Smooth muscle cell (in vitro differentiated cells): ENCODE data around the gene SH3RF3. TPM values are rescaled to one million over a fixed set of nuclear protein-coding genes. Genes with fewer than 3 reads are reported as not detected.

Experiments
- DNase-seq: peaks from one replicate; lab custom pipeline; 2025; ENCODE audit not compliant: unreplicated experiment; lab: John Stamatoyannopoulos, UW
- H2AFZ ChIP-seq: fragments of 200-600 bp; sonication (generic); 2 replicates; pipeline ENCODE4 v1.6.0; 2016; ENCODE audit warnings: antibody characterized with exemption, low read depth, mild to moderate bottlenecking
- H3F3A ChIP-seq: fragments of 200-600 bp; sonication (generic); 2 replicates; pipeline ENCODE4 v1.6.0; 2017; ENCODE audit warnings: antibody characterized with exemption, low read depth
- H3K27ac ChIP-seq: fragments of 200-600 bp; sonication (generic); 2 replicates; pipeline ENCODE4 v1.5.1; 2016; ENCODE audit warnings: low read depth, mild to moderate bottlenecking
- H3K27me3 ChIP-seq: fragments of 200-600 bp; sonication (generic); 2 replicates; pipeline ENCODE4 v1.6.1; 2016; ENCODE audit warnings: low read depth, mild to moderate bottlenecking
- H3K36me3 ChIP-seq: fragments of 200-600 bp; sonication (generic); 2 replicates; pipeline ENCODE4 v1.5.1; 2016; ENCODE audit warnings: low read depth
- H3K4me1 ChIP-seq: fragments of 200-600 bp; sonication (generic); 2 replicates; pipeline ENCODE4 v1.5.1; 2016; ENCODE audit warnings: low read depth
- H3K4me2 ChIP-seq: fragments of 200-600 bp; sonication (generic); 2 replicates; pipeline ENCODE4 v1.6.0; 2016; ENCODE audit warnings: mild to moderate bottlenecking
- H3K4me3 ChIP-seq: fragments of 200-600 bp; sonication (generic); 2 replicates; pipeline ENCODE4 v1.5.1; 2016; ENCODE audit warnings: mild to moderate bottlenecking
- H3K79me2 ChIP-seq: fragments of 200-600 bp; sonication (generic); 2 replicates; pipeline ENCODE4 v1.6.0; 2016; ENCODE audit warnings: low read depth, mild to moderate bottlenecking
- H3K9ac ChIP-seq: fragments of 200-600 bp; sonication (generic); 2 replicates; pipeline ENCODE4 v1.6.0; 2016; ENCODE audit warnings: low read depth
- H3K9me3 ChIP-seq: fragments of 200-600 bp; sonication (generic); replicated peaks from 2 replicates; pipeline ENCODE4 v1.5.1; 2016; ENCODE audit warnings: low read depth
- H4K20me1 ChIP-seq: fragments of 200-600 bp; sonication (generic); 2 replicates; pipeline ENCODE4 v1.6.0; 2016; ENCODE audit warnings: low read depth
- WGBS: methylation state at CpG from one replicate; pipeline ENCODE4 v1.1.7; 2016; ENCODE audit warnings: low lambda C conversion rate; 5-methylcytosine and 5-hydroxymethylcytosine counted together
- polyA plus RNA-seq: library from polyadenylated mRNA; unstranded; fragments of >200 nt; fragmentation: Nextera tagmentation; extraction: Ambion mirVana; gene quantifications from 2 replicates; pipeline ENCODE4 v1.2.1, GENCODE V29; 2016
- total RNA-seq: library from RNA; depleted of rRNA; stranded (reverse); fragments of >200 nt; gene quantifications from 2 replicates; pipeline ENCODE4 v1.2.3, GENCODE V29; 2014
- TF ChIP-seq, protein P1 (sequence below): fragments of 200-600 bp; sonication (generic); IDR thresholded peaks from 2 replicates; pipeline ENCODE4 v1.5.1; 2017; ENCODE audit warnings: borderline replicate concordance, mild to moderate bottlenecking, antibody characterized with exemption; ENCODE audit not compliant: insufficient read depth, poor library complexity, severe bottlenecking

SH3RF3 gene
- total and polyA plus RNA-seq, 2 experiments from 2014 or later, result 6.6 to 11.8 TPM

DNA sequence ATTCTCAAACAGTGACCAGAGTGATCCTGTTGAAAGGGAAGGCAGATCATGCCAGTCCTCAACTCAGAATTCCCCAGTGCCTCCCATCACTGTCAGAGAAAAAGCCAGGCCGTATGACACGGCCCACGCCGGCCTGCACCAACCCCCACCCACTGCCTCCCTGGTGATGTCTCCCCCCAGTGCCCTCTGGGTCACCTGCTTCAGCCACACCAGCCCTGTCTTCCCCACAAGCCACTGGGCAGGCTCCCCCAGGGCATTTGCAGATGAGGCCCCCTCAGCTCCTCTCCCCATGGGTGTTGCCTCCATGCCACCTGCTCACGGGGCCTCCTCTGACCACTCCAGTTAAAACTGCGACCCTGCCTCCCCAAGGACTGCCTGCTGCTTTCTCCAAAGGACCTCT lies 169.8 kb downstream of the SH3RF3 start:
- no peak for DNase-seq
- H3K9ac ChIP-seq, result no peak overlapping the region
- H3K27ac ChIP-seq, result no peak overlapping the region
- WGBS, result 93% methylated on average over 3 of the region's 6 CpGs
- H3F3A ChIP-seq, result no peaks in the 10 kb centered on the region
- no peak overlapping the region for H2AFZ ChIP-seq
- H3K79me2 ChIP-seq, result peaks cover 14% of the 10 kb centered on the region
- no peaks in the 10 kb centered on the region for H3K4me1 ChIP-seq
- no peak overlapping the region for H3K4me2 ChIP-seq
- TF ChIP-seq, protein P1, sequence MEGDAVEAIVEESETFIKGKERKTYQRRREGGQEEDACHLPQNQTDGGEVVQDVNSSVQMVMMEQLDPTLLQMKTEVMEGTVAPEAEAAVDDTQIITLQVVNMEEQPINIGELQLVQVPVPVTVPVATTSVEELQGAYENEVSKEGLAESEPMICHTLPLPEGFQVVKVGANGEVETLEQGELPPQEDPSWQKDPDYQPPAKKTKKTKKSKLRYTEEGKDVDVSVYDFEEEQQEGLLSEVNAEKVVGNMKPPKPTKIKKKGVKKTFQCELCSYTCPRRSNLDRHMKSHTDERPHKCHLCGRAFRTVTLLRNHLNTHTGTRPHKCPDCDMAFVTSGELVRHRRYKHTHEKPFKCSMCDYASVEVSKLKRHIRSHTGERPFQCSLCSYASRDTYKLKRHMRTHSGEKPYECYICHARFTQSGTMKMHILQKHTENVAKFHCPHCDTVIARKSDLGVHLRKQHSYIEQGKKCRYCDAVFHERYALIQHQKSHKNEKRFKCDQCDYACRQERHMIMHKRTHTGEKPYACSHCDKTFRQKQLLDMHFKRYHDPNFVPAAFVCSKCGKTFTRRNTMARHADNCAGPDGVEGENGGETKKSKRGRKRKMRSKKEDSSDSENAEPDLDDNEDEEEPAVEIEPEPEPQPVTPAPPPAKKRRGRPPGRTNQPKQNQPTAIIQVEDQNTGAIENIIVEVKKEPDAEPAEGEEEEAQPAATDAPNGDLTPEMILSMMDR, result no peak
- H4K20me1 ChIP-seq, result peaks cover 61% of the 10 kb centered on the region
- no peak overlapping the region for H3K4me3 ChIP-seq
- no peaks in the 10 kb centered on the region for H3K27me3 ChIP-seq
- H3K36me3 ChIP-seq, result no peaks in the 10 kb centered on the region
- no peaks in the 10 kb centered on the region for H3K9me3 ChIP-seq

GRCh38 chr2:109299536-109299935 lies 170.5 kb downstream of the SH3RF3 start:
- 53% methylated on average over 5 of the region's 5 CpGs for WGBS
- H4K20me1 ChIP-seq, result peaks cover 68% of the 10 kb centered on the region

GRCh38 chr2:109300582-109300981 lies 171.6 kb downstream of the SH3RF3 start:
- Histone ChIP-seq H3K27ac (no peak overlapping the region), H3K36me3 (no peaks in the 10 kb centered on the region), H3F3A (no peaks in the 10 kb centered on the region), H3K4me3 (no peak overlapping the region), H3K4me1 (no peaks in the 10 kb centered on the region), H3K79me2 (peaks cover 21% of the 10 kb centered on the region), H4K20me1 (peaks cover 78% of the 10 kb centered on the region), H3K9me3 (no peaks in the 10 kb centered on the region), H3K27me3 (no peaks in the 10 kb centered on the region), H2AFZ (no peak overlapping the region), H3K9ac (no peak overlapping the region), H3K4me2 (no peak overlapping the region)
- WGBS, result 82% methylated on average over 3 of the region's 3 CpGs
- TF ChIP-seq, protein P1, result no peak
- DNase-seq, result no peak

More at GRCh38 chr2:109299536-109299935, 170.5 kb downstream of the SH3RF3 start:
- Histone ChIP-seq H3F3A (no peaks in the 10 kb centered on the region), H3K9me3 (no peaks in the 10 kb centered on the region), H3K79me2 (peaks cover 17% of the 10 kb centered on the region), H3K27ac (no peak overlapping the region), H3K4me1 (no peaks in the 10 kb centered on the region), H3K36me3 (no peaks in the 10 kb centered on the region), H3K4me3 (no peak overlapping the region), H3K27me3 (no peaks in the 10 kb centered on the region), H3K9ac (no peak overlapping the region), H2AFZ (no peak overlapping the region), H3K4me2 (no peak overlapping the region)
- DNase-seq, result no peak
- TF ChIP-seq, protein P1, result no peak

DNA sequence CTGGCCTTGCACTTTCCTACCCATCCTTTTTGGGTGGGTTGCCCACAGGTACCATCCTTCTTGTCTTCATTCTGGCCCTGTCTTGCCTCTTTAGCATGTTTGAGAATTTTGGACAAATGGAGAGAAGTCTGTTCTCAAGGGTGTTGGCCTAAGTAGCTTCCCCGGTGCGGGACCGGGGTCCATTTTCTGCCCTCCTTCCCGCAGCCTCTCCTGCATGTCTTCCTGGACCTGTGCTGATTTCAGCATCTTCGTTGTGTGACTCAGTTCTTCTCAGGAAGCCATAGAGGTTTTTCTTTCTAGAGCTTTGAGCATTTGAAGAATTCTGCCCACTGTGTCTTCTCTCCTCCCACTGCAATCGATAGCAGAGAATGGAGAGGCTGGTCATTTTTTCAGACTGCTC lies 172.7 kb downstream of the SH3RF3 start:
- Histone ChIP-seq H3K4me1 (no peaks in the 10 kb centered on the region), H3K27ac (no peak overlapping the region), H3K9ac (no peak overlapping the region), H3K27me3 (no peaks in the 10 kb centered on the region), H2AFZ (no peak overlapping the region), H3F3A (no peaks in the 10 kb centered on the region), H3K9me3 (no peaks in the 10 kb centered on the region), H3K4me3 (no peak overlapping the region), H4K20me1 (peaks cover 81% of the 10 kb centered on the region), H3K79me2 (peaks cover 21% of the 10 kb centered on the region), H3K36me3 (no peaks in the 10 kb centered on the region), H3K4me2 (no peak overlapping the region)
- DNase-seq, result no peak
- TF ChIP-seq, protein P1, result no peak
- 77% methylated on average over 6 of the region's 6 CpGs for WGBS
